Activated naive CD8-positive, alpha-beta T cell treated with anti-CD3 and anti-CD28 coated beads for 36 hours (primary cell): ENCODE data around the gene CBX8. TPM values are rescaled to one million over a fixed set of nuclear protein-coding genes. Genes with fewer than 3 reads are reported as not detected.

Experiments
- DNase-seq: peaks from one replicate; pipeline ENCODE4 v3.0.0; 2021
- H3K27ac Mint-ChIP-seq: one replicate; pipeline ENCODE4 v1.8.0; 2022; ENCODE audit warnings: mild to moderate bottlenecking, moderate library complexity, mixed read lengths
- H3K27me3 Mint-ChIP-seq: one replicate; pipeline ENCODE4 v1.8.0; 2022; ENCODE audit warnings: mild to moderate bottlenecking, mixed read lengths
- H3K36me3 Mint-ChIP-seq: one replicate; pipeline ENCODE4 v1.8.0; 2021; ENCODE audit warnings: mild to moderate bottlenecking, mixed read lengths
- H3K4me1 Mint-ChIP-seq: one replicate; pipeline ENCODE4 v1.8.0; 2021; ENCODE audit warnings: mixed read lengths
- H3K4me3 Mint-ChIP-seq: one replicate; pipeline ENCODE4 v1.8.0; 2022; ENCODE audit warnings: mild to moderate bottlenecking, moderate library complexity, mixed read lengths
- H3K9me3 Mint-ChIP-seq: one replicate; pipeline ENCODE4 v1.8.0; 2022; ENCODE audit warnings: mixed read lengths
- total RNA-seq, 2 experiments: library from RNA; stranded (reverse); gene quantifications; one replicate each; pipeline ENCODE4 v1.2.3, GENCODE V29; 2021

The CBX8 gene
- total RNA-seq, 2 experiments from 2014 or later = 3.5 to 4.1 TPM

DNA sequence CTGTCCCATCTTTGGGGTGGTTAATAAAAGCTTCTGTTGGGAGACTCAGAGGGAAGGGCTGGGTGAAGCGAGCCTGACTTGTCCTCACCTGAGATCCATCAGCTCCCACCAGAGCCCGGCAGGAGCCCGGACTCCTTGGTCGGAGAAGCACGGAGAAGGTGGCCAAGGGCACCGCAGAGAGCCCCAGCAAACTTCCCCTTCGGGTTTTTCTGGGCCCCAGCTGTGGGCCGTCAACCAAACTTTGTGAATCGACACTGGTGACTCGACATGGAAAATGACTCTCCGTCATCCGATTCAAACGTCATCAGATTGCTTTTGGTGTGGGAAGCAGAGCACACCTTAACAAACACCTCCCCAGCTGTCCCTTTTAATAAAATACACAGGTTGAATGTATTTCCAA, 44.7 kb downstream of the CBX8 start:
- Mint-ChIP-seq H3K4me1 (peaks cover 5% of the 10 kb centered on the region), H3K27me3 (peaks cover 47% of the 10 kb centered on the region), H3K4me3 (no peak overlapping the region), H3K27ac (no peak overlapping the region), H3K36me3 (no peaks in the 10 kb centered on the region), H3K9me3 (no peaks in the 10 kb centered on the region)
- DNase-seq = peak; percentile 32

DNA sequence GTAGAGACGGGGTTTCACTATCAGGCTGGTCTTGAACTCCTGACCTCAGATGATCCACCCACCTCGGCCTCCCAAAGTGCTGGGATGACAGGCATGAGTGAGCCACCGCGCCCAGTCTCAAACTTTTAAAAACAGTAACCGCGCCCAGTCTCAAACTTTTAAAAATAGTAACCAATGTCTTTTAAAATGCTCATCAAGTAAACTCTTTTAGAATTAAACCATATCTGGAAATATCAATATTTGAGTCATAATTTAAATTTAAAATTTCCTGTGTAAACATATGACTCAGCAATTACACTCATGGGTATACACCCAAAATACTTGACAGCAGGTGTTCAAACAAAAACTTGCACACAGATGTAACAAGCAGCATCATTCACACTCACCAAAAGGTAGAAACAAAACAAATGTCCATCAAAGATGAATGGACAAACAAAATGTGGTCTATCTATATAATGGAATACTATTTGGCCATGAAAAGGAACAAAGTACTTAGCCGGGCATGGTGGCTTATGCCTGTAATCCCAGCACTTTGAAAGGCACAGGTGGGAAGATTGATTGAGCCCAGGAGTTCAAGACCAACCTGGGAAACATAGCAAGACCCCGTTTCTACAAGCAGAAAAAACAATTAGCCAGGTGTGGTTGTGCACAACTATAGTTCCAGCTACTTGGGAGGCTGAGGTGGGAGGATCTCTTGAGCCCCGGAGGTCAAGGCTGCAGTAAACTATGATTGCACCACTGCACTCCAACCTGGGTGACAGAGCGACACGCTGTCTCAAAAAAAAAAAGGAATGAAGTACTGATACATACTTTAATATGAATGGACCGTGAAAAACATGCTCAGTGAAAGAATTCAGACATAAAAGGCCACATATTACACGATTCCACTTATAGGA, 46.0 kb downstream of the CBX8 start:
- Mint-ChIP-seq H3K27me3 (peaks cover 58% of the 10 kb centered on the region), H3K9me3 (no peaks in the 10 kb centered on the region), H3K4me3 (no peak overlapping the region), H3K36me3 (no peaks in the 10 kb centered on the region), H3K27ac (no peak overlapping the region), H3K4me1 (peaks cover 9% of the 10 kb centered on the region)
- DNase-seq = no peak

DNA sequence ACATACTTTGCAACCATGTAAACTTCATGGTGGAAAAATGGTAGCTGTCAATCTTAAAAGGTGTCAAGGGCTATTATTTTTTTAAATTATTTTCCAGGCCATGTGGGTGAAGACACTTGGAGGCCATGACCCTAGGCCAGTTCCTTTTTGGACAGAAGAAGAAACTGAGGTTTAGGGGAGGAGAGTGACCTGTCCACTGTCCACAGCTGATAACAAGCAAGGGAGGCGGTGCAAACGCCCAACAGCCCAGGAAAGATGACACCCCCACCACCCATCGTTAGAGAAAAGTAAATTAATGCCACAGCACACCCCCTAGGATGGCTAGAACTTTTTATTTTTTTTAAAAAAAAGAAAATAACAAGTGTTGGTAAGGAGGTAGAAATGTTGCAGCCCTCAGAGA, 46.9 kb downstream of the CBX8 start:
- Mint-ChIP-seq H3K27ac (no peak overlapping the region), H3K4me3 (no peak overlapping the region), H3K36me3 (no peaks in the 10 kb centered on the region), H3K4me1 (peaks cover 10% of the 10 kb centered on the region), H3K9me3 (no peaks in the 10 kb centered on the region), H3K27me3 (peaks cover 62% of the 10 kb centered on the region)
- no peak for DNase-seq

DNA sequence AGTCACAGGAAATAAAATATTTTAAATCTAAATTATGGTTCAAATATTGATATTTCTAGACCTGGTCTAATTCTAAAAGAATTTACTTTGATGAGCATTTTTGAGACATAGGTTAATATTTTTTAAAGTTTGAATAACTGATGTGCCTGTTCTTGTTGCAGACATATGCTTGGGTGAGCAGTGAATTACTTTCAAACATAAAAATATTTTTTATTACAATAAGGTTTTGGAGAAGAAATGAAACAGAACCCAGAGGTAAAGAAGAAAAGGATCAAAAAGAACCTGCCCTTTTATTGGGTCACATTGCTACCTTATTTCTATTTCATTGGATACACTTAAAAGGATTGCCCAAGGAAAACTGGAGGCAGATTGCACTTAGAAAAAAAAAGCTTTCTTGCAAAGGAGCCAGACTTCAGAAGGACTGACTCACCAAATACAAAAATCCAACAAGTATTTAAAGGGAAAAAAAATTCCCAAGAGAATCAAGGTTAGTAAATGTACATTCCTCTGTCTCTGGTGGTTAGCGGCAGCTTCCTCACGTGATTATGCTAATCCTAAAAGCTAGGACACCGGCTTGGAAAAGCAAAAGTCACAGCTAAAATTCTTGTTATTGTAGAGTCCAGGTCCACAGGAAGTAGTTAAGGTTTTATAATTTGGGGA, 47.6 kb downstream of the CBX8 start:
- Mint-ChIP-seq H3K9me3 (no peaks in the 10 kb centered on the region), H3K27ac (no peak overlapping the region), H3K4me3 (no peak overlapping the region), H3K36me3 (no peaks in the 10 kb centered on the region), H3K4me1 (peaks cover 10% of the 10 kb centered on the region), H3K27me3 (peaks cover 64% of the 10 kb centered on the region)
- DNase-seq = no peak

DNA sequence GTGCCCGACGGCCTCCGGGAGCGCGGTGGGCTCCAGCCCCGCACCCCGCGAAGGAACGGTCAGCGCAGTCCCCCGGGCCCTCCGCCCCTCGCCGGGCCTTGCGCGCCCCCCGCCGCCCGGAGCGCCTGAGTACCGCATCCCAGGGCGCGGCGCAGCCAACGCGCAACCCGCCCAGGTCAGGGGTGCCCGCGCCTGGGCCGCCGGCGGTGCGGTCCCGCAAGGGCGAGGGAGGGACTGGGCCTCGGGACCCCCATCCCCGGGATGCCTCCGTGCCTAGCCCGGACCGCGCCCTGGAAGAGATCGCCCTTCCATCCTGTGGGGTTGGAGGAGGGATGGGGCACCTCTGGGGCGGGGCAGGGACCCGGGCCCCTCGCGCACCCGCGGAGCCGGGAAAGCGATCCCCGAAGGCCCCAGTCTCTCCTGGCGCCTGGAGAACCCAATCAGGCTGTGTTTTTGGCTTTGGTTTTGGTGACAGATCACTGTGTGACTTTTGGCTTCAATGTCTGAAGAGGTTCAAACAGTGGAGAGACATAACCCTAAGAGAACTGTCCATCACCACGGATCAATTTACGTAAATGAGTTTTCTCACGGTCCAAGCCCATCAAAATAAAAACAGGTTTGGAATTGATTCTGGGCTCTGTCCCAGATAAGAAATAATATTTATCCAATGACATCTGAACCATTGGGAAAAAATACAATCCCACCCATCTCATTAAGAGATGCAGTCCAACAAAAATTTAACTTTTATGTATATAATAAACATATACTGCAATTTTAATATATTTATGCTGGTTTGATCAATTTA, 48.4 kb downstream of the CBX8 start:
- no peak overlapping the region for H3K27ac Mint-ChIP-seq
- H3K4me3 Mint-ChIP-seq = no peak overlapping the region
- peaks cover 63% of the 10 kb centered on the region for H3K27me3 Mint-ChIP-seq
- no peaks in the 10 kb centered on the region for H3K36me3 Mint-ChIP-seq
- no peaks in the 10 kb centered on the region for H3K9me3 Mint-ChIP-seq
- peaks cover 10% of the 10 kb centered on the region for H3K4me1 Mint-ChIP-seq
- DNase-seq = no peak

DNA sequence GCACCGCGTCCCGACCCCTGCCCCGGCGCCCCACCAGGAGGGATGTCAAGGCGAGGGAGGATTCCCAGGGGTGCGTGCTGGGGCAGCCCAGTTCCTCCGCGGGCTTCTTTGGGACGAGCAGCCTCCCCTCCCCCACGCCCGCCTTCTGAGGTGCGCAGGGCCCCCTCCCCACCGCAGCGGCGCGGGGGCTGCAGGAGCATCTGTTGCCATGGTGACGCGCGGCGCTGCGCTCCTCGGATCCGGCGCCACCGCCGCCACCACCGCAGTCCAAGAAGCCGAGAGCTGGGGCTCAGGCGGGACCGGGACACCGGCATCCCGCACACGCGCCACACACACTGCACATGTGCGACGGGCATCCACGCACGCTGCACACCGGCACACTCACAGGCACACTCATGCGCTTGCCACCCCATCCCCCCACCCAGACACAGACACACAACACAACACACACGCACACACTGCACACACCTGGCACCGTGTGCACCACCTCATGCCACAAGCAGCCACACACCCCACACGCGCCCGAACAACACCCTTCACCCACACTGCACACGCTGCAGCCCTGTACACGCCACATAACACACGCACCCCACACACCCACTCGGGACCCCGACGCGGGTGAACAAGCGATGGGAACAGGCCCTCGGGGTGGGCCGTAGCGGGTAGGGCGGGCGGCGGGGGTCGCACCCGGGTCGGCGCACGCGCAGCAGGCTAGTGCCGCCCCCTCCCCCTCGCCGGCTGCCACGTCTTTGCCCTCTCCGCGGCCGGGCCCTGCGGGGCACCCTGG, 49.2 kb downstream of the CBX8 start:
- Mint-ChIP-seq H3K27me3 (peaks cover 57% of the 10 kb centered on the region), H3K4me1 (peaks cover 10% of the 10 kb centered on the region), H3K36me3 (no peaks in the 10 kb centered on the region), H3K9me3 (no peaks in the 10 kb centered on the region), H3K4me3 (no peak overlapping the region), H3K27ac (no peak overlapping the region)
- DNase-seq = no peak

DNA sequence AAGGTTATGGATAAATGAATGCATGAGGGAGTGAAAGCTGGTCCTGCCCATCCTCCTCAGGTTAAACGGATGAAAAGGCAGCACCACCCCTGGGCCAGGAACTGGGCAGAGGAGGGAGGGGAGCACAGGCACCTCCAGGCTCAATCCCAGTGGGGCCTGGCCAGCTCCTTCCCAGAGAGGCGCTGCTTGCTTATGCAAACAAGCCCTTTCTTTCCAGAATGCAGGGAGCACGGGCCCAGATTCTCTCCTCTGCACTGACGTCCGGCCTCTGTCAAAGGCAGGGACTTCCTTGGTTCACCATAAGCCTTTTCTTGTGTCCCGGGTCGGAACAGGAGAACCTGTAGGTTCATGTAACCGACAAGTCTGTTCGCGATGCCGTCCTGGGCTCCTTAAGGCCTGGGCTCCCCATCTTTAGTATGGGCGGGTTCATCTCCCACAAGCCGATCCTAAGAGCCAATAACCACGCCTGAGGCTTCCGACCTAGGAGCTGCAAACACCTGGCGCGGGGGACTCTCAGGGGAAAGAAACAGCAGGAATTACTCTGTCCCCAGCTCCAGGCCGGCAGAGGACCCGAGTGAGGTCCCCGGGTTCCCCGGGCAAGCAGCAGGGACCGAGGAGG, 49.9 kb downstream of the CBX8 start:
- no peaks in the 10 kb centered on the region for H3K36me3 Mint-ChIP-seq
- no peak overlapping the region for H3K4me3 Mint-ChIP-seq
- peaks cover 10% of the 10 kb centered on the region for H3K4me1 Mint-ChIP-seq
- no peaks in the 10 kb centered on the region for H3K9me3 Mint-ChIP-seq
- no peak for DNase-seq
- H3K27me3 Mint-ChIP-seq = peaks cover 60% of the 10 kb centered on the region
- no peak overlapping the region for H3K27ac Mint-ChIP-seq

DNA sequence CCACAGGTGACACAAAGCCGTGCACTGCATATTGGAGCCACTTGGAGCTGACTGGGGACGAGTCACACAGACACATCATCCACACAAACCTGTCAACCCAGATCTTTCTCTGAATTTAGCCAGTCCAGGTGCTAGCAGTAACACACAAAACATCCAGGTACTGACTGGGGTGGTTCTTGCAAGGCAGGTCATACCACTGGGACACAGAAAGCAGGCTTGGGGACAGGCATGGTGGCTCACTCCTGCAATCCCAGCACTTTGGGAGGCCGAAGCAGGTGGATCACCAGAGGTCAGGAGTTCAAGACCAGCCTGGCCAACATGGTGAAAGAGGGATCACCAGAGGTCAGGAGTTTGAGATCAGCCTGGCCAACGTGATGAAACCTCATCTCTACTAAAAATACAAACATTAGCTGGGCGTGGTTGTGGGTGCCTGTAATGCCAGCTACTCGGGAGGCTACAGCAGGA, 51.2 kb downstream of the CBX8 start:
- Mint-ChIP-seq H3K4me3 (no peak overlapping the region), H3K27me3 (peaks cover 53% of the 10 kb centered on the region), H3K4me1 (peaks cover 7% of the 10 kb centered on the region), H3K36me3 (no peaks in the 10 kb centered on the region), H3K9me3 (no peaks in the 10 kb centered on the region), H3K27ac (no peak overlapping the region)
- DNase-seq = no peak

DNA sequence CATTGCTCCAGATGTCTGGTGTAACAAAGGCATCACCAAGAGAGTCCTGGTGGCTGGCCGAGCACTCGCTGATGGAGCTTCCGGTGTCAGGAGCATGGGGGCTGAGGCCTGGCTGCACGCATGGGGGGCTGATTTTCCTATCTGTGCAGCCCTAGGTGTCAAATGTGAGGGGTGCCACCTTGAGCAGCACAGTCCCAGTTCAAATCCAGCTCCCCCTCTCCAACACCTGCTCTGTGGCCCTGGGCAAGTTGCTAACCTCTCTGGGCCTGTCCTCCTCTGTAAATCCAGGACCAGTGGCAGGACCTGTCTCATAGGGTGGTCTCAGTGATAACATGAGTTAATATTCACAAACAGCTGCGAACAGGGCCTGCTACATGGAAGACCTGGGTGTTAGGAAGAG, 53.3 kb downstream of the CBX8 start:
- peaks cover 7% of the 10 kb centered on the region for H3K4me1 Mint-ChIP-seq
- H3K27me3 Mint-ChIP-seq = peaks cover 53% of the 10 kb centered on the region
- H3K4me3 Mint-ChIP-seq = no peak overlapping the region
- no peak overlapping the region for H3K27ac Mint-ChIP-seq
- DNase-seq = no peak
- H3K36me3 Mint-ChIP-seq = no peaks in the 10 kb centered on the region
- H3K9me3 Mint-ChIP-seq = no peaks in the 10 kb centered on the region

DNA sequence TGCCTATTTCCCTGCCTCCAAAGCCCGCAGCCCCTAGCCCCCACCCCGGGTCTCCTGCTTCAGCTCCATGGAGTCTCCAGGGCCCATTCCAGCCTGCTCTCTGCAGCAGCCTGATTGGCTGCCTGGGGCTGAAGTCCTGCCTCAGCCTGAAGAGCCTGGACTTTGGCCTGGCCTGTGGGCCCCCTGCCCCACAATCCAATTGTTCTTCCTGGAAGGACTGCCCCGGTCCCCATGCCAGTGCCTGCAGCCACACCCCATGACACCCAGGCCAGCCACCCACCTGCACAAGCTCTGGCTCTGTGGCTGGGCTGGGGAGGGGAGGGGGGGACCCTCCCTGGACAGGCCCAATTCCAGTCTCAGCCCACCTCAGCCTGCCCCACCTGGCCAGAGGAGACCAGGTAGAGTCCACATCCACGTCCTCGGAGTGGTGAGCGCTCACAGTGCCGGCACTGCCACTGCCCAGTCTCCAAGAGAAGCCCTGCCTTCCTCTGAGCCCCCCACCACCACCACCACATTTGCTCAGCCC, 53.9 kb downstream of the CBX8 start:
- no peak overlapping the region for H3K4me3 Mint-ChIP-seq
- peaks cover 50% of the 10 kb centered on the region for H3K27me3 Mint-ChIP-seq
- no peak overlapping the region for H3K27ac Mint-ChIP-seq
- H3K4me1 Mint-ChIP-seq = peaks cover 7% of the 10 kb centered on the region
- no peak for DNase-seq
- no peaks in the 10 kb centered on the region for H3K36me3 Mint-ChIP-seq
- H3K9me3 Mint-ChIP-seq = no peaks in the 10 kb centered on the region

DNA sequence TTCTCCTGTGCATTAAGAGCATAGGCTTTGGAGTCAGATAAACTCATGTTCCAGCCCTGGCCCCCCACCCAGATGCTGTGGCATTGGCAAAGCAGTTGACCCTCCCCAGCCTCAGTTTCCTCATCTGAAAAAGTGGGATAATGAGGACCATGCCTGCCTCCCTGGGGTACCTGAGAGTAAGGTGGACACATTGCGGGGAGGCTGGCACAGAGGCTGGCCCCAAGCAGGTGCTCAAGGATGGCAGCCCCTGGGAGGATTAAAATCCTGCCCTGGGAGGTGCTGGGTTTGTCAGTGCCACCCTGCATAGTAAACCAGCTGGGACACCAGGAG, 54.3 kb downstream of the CBX8 start:
- no peak overlapping the region for H3K27ac Mint-ChIP-seq
- no peak overlapping the region for H3K4me3 Mint-ChIP-seq

More for the DNA sequence above, 54.3 kb downstream of the CBX8 start:
- Mint-ChIP-seq H3K36me3 (no peaks in the 10 kb centered on the region), H3K4me1 (peaks cover 5% of the 10 kb centered on the region), H3K9me3 (no peaks in the 10 kb centered on the region), H3K27me3 (peaks cover 46% of the 10 kb centered on the region)
- no peak for DNase-seq
